ENCODE results near the gene AP4B1.

AP4B1 gene

DNA sequence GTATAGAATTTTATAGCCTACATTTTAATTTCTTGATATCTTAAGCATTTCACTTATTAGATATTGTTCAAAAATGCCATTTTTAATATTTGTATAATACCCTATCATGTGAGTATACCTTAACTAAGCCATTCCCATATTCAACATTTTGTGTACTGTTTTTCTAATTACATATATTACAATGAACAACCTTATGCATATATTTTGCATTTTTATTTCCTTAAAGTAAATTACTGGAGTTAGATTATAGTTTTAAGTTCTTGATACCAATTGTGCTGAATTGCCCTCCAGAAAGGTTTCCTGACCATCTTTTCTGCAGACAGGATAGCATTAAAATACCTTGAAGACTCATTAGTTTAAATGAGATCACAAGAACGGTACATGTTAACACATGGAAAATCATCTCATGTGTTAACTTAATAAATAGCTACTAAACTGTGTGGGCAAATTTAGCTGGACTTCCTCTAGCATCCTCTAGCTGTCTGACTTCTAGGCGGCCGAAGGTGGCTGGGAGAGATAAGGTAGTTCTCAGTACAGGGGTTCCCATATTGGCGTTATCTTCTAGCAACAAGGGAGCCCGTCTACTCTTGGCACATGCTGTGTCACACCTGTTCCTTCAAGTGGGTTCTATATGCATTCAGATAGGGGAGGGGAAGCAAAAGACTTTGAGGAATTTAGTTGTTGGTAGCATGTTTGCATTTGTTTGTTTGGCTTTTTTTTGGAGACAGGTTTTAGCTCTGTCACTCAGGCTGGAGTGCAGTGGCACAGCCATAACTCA lies 9.5 kb upstream of the AP4B1 start:
- peaks cover 52% of the 10 kb centered on the region for H3K36me3 ChIP-seq (ENCODE audit: insufficient read depth, low read length)
- ATAC-seq (ENCODE audit: insufficient read depth, low read depth) (no peak), DNase-seq (no peak)
- peaks cover 4% of the 10 kb centered on the region; the same call in 1 of the 2 replicates for H3K4me1 ChIP-seq (ENCODE audit: insufficient read depth, low read length)
- TF ChIP-seq, protein P1, sequence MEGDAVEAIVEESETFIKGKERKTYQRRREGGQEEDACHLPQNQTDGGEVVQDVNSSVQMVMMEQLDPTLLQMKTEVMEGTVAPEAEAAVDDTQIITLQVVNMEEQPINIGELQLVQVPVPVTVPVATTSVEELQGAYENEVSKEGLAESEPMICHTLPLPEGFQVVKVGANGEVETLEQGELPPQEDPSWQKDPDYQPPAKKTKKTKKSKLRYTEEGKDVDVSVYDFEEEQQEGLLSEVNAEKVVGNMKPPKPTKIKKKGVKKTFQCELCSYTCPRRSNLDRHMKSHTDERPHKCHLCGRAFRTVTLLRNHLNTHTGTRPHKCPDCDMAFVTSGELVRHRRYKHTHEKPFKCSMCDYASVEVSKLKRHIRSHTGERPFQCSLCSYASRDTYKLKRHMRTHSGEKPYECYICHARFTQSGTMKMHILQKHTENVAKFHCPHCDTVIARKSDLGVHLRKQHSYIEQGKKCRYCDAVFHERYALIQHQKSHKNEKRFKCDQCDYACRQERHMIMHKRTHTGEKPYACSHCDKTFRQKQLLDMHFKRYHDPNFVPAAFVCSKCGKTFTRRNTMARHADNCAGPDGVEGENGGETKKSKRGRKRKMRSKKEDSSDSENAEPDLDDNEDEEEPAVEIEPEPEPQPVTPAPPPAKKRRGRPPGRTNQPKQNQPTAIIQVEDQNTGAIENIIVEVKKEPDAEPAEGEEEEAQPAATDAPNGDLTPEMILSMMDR (IDR thresholded peaks at IDR 0.05; ENCODE audit: borderline replicate concordance, extremely low read depth, low read length, poor library complexity, severe bottlenecking), result no peak
- no peak for TF ChIP-seq EZH2 (IDR thresholded peaks at IDR 0.05; ENCODE audit: borderline replicate concordance, low read depth, low read length, severe bottlenecking)
- H3K9ac ChIP-seq (ENCODE audit: low read depth, low read length), result no peak overlapping the region
- H4K20me1 ChIP-seq (ENCODE audit: insufficient read depth, low read length), result peaks cover 27% of the 10 kb centered on the region; the same call in 1 of the 2 replicates
- H3K4me2 ChIP-seq (ENCODE audit: insufficient read depth, low read length), result no peak overlapping the region
- no peak overlapping the region for H3K27ac ChIP-seq (ENCODE audit: low read length)
- H3K79me2 ChIP-seq (ENCODE audit: insufficient read depth, low read length), result peaks cover 29% of the 10 kb centered on the region
- H3K27me3 ChIP-seq (ENCODE audit: insufficient read depth, low read length, poor library complexity), result no peaks in the 10 kb centered on the region
- no peak overlapping the region for H2AFZ ChIP-seq (ENCODE audit: low read depth, low read length)
- no peaks in the 10 kb centered on the region for H3K9me3 ChIP-seq (ENCODE audit: insufficient read depth, low read length, severe bottlenecking)
- no peak overlapping the region for H3K4me3 ChIP-seq (ENCODE audit: low read depth in 1 of 2, low read length in 2 of 2)

DNA sequence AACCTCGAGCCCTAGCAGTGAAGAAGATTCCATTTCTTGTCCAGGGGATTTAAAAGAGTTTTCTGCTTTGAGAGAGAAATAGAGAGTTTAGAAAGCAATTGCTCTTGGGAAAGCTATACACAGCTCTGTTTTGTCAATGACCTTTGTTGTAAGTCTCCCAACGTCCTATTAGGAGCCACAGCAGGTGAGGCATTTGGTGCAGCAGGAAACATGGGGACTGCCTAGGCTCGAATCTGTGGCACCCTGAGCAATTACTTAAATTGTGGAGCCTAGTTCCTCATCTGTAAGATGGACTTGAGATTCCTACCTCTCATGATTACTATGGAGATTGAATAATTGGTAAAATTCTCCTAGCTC lies 8.7 kb upstream of the AP4B1 start:
- no peak overlapping the region for H3K4me2 ChIP-seq (ENCODE audit: insufficient read depth, low read length)
- H3K27me3 ChIP-seq (ENCODE audit: insufficient read depth, low read length, poor library complexity), result no peaks in the 10 kb centered on the region
- no peak overlapping the region for H3K27ac ChIP-seq (ENCODE audit: low read length)
- H3K4me1 ChIP-seq (ENCODE audit: insufficient read depth, low read length), result peaks cover 9% of the 10 kb centered on the region; the same call in 1 of the 2 replicates
- no peak for TF ChIP-seq EZH2 (IDR thresholded peaks at IDR 0.05; ENCODE audit: borderline replicate concordance, low read depth, low read length, severe bottlenecking)
- TF ChIP-seq, protein P1 (IDR thresholded peaks at IDR 0.05; ENCODE audit: borderline replicate concordance, extremely low read depth, low read length, poor library complexity, severe bottlenecking), result no peak
- H3K9me3 ChIP-seq (ENCODE audit: insufficient read depth, low read length, severe bottlenecking), result no peaks in the 10 kb centered on the region
- no peak overlapping the region for H3K9ac ChIP-seq (ENCODE audit: low read depth, low read length)
- no peak for DNase-seq
- H3K79me2 ChIP-seq (ENCODE audit: insufficient read depth, low read length), result peaks cover 36% of the 10 kb centered on the region
- no peak overlapping the region for H3K4me3 ChIP-seq (ENCODE audit: low read depth in 1 of 2, low read length in 2 of 2)
- no peak overlapping the region for H2AFZ ChIP-seq (ENCODE audit: low read depth, low read length)
- peaks cover 60% of the 10 kb centered on the region for H3K36me3 ChIP-seq (ENCODE audit: insufficient read depth, low read length)
- H4K20me1 ChIP-seq (ENCODE audit: insufficient read depth, low read length), result peaks cover 27% of the 10 kb centered on the region; the same call in 1 of the 2 replicates
- ATAC-seq (ENCODE audit: insufficient read depth, low read depth), result no peak

DNA sequence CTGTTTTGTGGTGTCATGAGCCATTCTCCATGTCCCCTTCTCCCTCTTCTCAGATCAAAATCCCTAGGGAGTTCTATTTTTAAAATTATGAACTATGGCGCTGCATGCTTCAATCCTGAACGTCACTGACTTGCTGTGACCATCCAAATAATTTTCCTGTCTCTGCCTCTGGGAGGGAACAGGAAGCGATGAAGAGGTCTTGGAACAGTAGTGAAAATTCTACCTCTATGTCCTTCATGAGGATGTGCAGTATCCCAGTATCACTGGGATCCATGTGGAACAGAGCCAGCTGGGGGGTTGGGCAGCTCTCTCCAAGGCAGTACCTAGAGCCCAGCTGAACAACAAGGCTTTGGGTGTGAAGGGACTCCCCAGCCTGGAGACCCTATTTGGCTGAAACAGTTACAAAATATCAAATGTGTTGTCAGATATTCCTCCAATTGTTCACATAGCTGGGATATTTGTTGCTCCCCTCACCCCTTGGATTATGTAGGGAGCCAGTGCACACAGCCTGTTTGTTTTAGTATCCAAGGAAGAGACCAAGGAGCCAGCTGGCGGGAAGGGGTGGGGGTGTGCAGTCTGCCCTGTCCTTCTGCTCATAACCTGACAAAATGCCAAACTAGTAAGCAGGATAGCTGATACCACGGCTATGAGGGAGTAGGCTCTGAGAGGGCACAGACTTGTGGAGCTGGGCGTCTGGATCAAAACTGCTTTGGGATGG lies 8.2 kb upstream of the AP4B1 start:
- DNase-seq (no peak), ATAC-seq (ENCODE audit: insufficient read depth, low read depth) (no peak)
- Histone ChIP-seq H3K9ac (ENCODE audit: low read depth, low read length) (no peak overlapping the region), H3K4me2 (ENCODE audit: insufficient read depth, low read length) (no peak overlapping the region), H3K27me3 (ENCODE audit: insufficient read depth, low read length, poor library complexity) (no peaks in the 10 kb centered on the region), H3K36me3 (ENCODE audit: insufficient read depth, low read length) (peaks cover 65% of the 10 kb centered on the region), H2AFZ (ENCODE audit: low read depth, low read length) (no peak overlapping the region), H3K4me3 (ENCODE audit: low read depth in 1 of 2, low read length in 2 of 2) (no peak overlapping the region), H3K9me3 (ENCODE audit: insufficient read depth, low read length, severe bottlenecking) (no peaks in the 10 kb centered on the region), H3K4me1 (ENCODE audit: insufficient read depth, low read length) (peaks cover 14% of the 10 kb centered on the region), H4K20me1 (ENCODE audit: insufficient read depth, low read length) (peaks cover 27% of the 10 kb centered on the region; the same call in 1 of the 2 replicates), H3K79me2 (ENCODE audit: insufficient read depth, low read length) (peaks cover 42% of the 10 kb centered on the region), H3K27ac (ENCODE audit: low read length) (no peak overlapping the region)
- TF ChIP-seq EZH2 (IDR thresholded peaks at IDR 0.05; ENCODE audit: borderline replicate concordance, low read depth, low read length, severe bottlenecking), result no peak
- TF ChIP-seq, protein P1 (IDR thresholded peaks at IDR 0.05; ENCODE audit: borderline replicate concordance, extremely low read depth, low read length, poor library complexity, severe bottlenecking), result no peak

Data from DND-41 (cell line).